H1 (cell line): Measurements from ENCODE around the gene PEX12. TPM values are rescaled to one million over a fixed set of nuclear protein-coding genes. Genes with fewer than 3 reads are reported as not detected.

Experiments
- ATF3 ChIP-seq: IDR thresholded peaks from 2 replicates; pipeline ENCODE4 v1.6.1; 2011; ENCODE audit warnings: low read depth, mild to moderate bottlenecking, low read length; ENCODE audit not compliant: insufficient read depth
- BACH1 ChIP-seq: IDR thresholded peaks from 2 replicates; pipeline ENCODE4 v1.6.1; 2012; ENCODE audit warnings: low read length, improper control_type of control experiment
- BCL11A ChIP-seq, 2 experiments: IDR thresholded peaks; one replicate each; pipeline ENCODE4 v1.6.1; 2011; ENCODE audit warnings: low read depth in 2 of 2, low read length in 2 of 2, mild to moderate bottlenecking in 2 of 2
- CHD1 ChIP-seq: IDR thresholded peaks from 2 replicates; pipeline ENCODE4 v1.6.1; 2012; ENCODE audit warnings: low read depth, low read length, improper control_type of control experiment
- CHD2 ChIP-seq: IDR thresholded peaks from 2 replicates; pipeline ENCODE4 v1.6.1; 2012; ENCODE audit warnings: low read length, improper control_type of control experiment
- CTBP2 ChIP-seq: IDR thresholded peaks from 2 replicates; pipeline ENCODE4 v1.7.0; 2011; ENCODE audit warnings: borderline replicate concordance, mild to moderate bottlenecking, moderate library complexity, mixed read lengths, low read length; ENCODE audit not compliant: insufficient read depth, insufficient read length
- E2F6 ChIP-seq: IDR thresholded peaks from 2 replicates; pipeline ENCODE4 v1.6.1; 2012; ENCODE audit warnings: inconsistent platforms
- EP300 ChIP-seq, 2 experiments: IDR thresholded peaks; 1 replicate in 1 of 2; 2 replicates in 1 of 2; pipeline ENCODE4 v1.6.1; 2011 to 2012; ENCODE audit warnings: low read depth in 2 of 2, low read length in 2 of 2, mild to moderate bottlenecking in 2 of 2, borderline replicate concordance in 1 of 2, inconsistent platforms in 1 of 2, moderate library complexity in 1 of 2
- FOSL1 ChIP-seq: IDR thresholded peaks from 2 replicates; pipeline ENCODE4 v1.6.1; 2011; ENCODE audit warnings: mild to moderate bottlenecking, low read depth, low read length, moderate library complexity; ENCODE audit not compliant: insufficient read depth
- JUN ChIP-seq: IDR thresholded peaks from 2 replicates; pipeline ENCODE4 v1.6.1; 2011; ENCODE audit warnings: low read depth, mild to moderate bottlenecking, improper control_type of control experiment, low read length
- NANOG ChIP-seq: IDR thresholded peaks from 2 replicates; pipeline ENCODE4 v1.6.1; 2011; ENCODE audit warnings: low read length, low read depth, mild to moderate bottlenecking, inconsistent platforms; ENCODE audit not compliant: insufficient read depth, poor library complexity, severe bottlenecking
- NRF1 ChIP-seq: IDR thresholded peaks from 2 replicates; pipeline ENCODE4 v1.6.1; 2011; ENCODE audit warnings: mild to moderate bottlenecking, low read depth, low read length, improper control_type of control experiment
- POLR2AphosphoS5 ChIP-seq: IDR thresholded peaks from 2 replicates; pipeline ENCODE4 v1.6.1; 2011; ENCODE audit warnings: low read depth, low read length
- RFX5 ChIP-seq: IDR thresholded peaks from 2 replicates; pipeline ENCODE4 v1.6.1; 2011; ENCODE audit warnings: low read depth, low read length, improper control_type of control experiment, borderline replicate concordance
- RXRA ChIP-seq: IDR thresholded peaks from 2 replicates; pipeline ENCODE4 v1.6.1; 2011; ENCODE audit warnings: low read depth, mild to moderate bottlenecking, low read length, moderate library complexity; ENCODE audit not compliant: insufficient read depth
- SIRT6 ChIP-seq: IDR thresholded peaks from one replicate; pipeline ENCODE4 v1.7.1; 2012; ENCODE audit warnings: low read length, inconsistent platforms
- SIX5 ChIP-seq: IDR thresholded peaks from 2 replicates; pipeline ENCODE4 v1.6.1; 2011; ENCODE audit warnings: mild to moderate bottlenecking, low read depth, low read length
- SP1 ChIP-seq: IDR thresholded peaks from 2 replicates; pipeline ENCODE4 v1.6.1; 2011; ENCODE audit warnings: low read depth, low read length
- SP2 ChIP-seq: IDR thresholded peaks from 2 replicates; pipeline ENCODE4 v1.6.1; 2012; ENCODE audit warnings: mild to moderate bottlenecking, low read length, inconsistent platforms
- SUZ12 ChIP-seq: fragments of 200-600 bp; sonication (generic); IDR thresholded peaks from 2 replicates; pipeline ENCODE4 v1.6.1; 2012; ENCODE audit warnings: mild to moderate bottlenecking, inconsistent platforms, low read length, moderate library complexity, mixed read lengths
- TBP ChIP-seq: IDR thresholded peaks from 2 replicates; pipeline ENCODE4 v1.6.1; 2011; ENCODE audit warnings: low read depth, low read length, improper control_type of control experiment
- TCF12 ChIP-seq: IDR thresholded peaks from 2 replicates; pipeline ENCODE4 v1.6.1; 2011; ENCODE audit warnings: low read depth, mild to moderate bottlenecking, low read length
- ZNF274 ChIP-seq: IDR thresholded peaks from 2 replicates; pipeline ENCODE4 v1.7.0; 2012; ENCODE audit warnings: low read length, borderline replicate concordance; ENCODE audit errors: extremely low read depth
- polyA plus RNA-seq, 7 experiments: library from polyadenylated mRNA; depleted of rRNA in 3 of 7; stranded (reverse) in 5 of 7; unstranded in 2 of 7; fragments of >200 nt in 5 of 7; fragments of 200-250 nt in 2 of 7; gene quantifications; 1 replicate in 5 of 7; 2 replicates in 1 of 7; 4 replicates in 1 of 7; pipeline versions ENCODE4 v1.2.1 to v1.2.3, GENCODE V29; 2011 to 2013; ENCODE audit warnings: missing spikeins in 2 of 7, mixed read lengths in 2 of 7
- total RNA-seq: library from RNA; stranded (reverse); fragmentation: NEBNext Ultra II Directional; extraction: Animal tissue kit (Norgen Biotek cat#: 25700); gene quantifications from 2 replicates; pipeline ENCODE4 v1.2.1, GENCODE V29; 2021

PEX12 gene
- total and polyA plus RNA-seq, 2 of the 8 experiments (the other 6 are each of a cell fraction or from before 2014, with no cell fraction given): 3.0 to 5.9 TPM

GRCh38 chr17:35587074-35587961 is 8.9 kb upstream of the PEX12 start, which contains the start of gene AP2B1 (continued):
- TF ChIP-seq FOSL1 (no peak), RFX5 (no peak), SP1 (peak; percentile 75), SIRT6 (no peak), E2F6 (no peak), BCL11A (IDR thresholded peaks at IDR 0.05; ENCODE audit: low read depth in 2 of 2, low read length in 2 of 2) (no peak), NRF1 (no peak), CHD2 (peak; percentile 60; the same call in 1 of the 2 replicates), BACH1 (no peak), NANOG (no peak), TCF12 (peak; percentile 60; the same call in 1 of the 2 replicates), SUZ12 (no peak), POLR2AphosphoS5 (peak; percentile 72; the same call in 1 of the 2 replicates), TBP (peak; percentile 92), CHD1 (no peak), EP300 (IDR thresholded peaks at IDR 0.05; ENCODE audit: borderline replicate concordance in 1 of 2, low read depth in 2 of 2, low read length in 2 of 2) (peak in 1 of 2 experiments; percentile 57; a peak in 1 of 3 replicates), CTBP2 (peak; percentile 53), SP2 (no peak), JUN (peak; percentile 80; the same call in 1 of the 2 replicates), RXRA (no peak), ZNF274 (no peak), ATF3 (peak; percentile 95), SIX5 (peak; percentile 76)
